Spleen (tissue), 7 donors: ENCODE data around the gene KIF25.

ENCODE experiments used
- CTCF ChIP-seq, 11 experiments: fragments of 200-600 bp in 7 of 11; fragments of 450-650 bp in 4 of 11; sonication (generic) in 4 of 11; IDR thresholded peaks in 8 of 11; conservative IDR thresholded peaks in 3 of 11; 1 replicate in 7 of 11; 2 replicates in 4 of 11; pipeline versions ENCODE4 v1.4.0 to v1.8.0; 2016 to 2021; ENCODE audit warnings: antibody characterized with exemption in 11 of 11, inconsistent platforms in 4 of 11, mild to moderate bottlenecking in 1 of 11
- POLR2AphosphoS5 ChIP-seq, 3 donors: sonication (generic); formaldehyde crosslinking; IDR thresholded peaks; one replicate each; pipeline ENCODE4 v1.5.1; 2017; ENCODE audit warnings: antibody characterized with exemption in 3 of 3
- donor health status: DM: no; HTN: no; CAD: no; lungs with moderate emphysema.
- donor health status: DM: no; HTN: no; CAD: no.
- donor health status: DM: no; HTN: no; CAD: no.

DNA sequence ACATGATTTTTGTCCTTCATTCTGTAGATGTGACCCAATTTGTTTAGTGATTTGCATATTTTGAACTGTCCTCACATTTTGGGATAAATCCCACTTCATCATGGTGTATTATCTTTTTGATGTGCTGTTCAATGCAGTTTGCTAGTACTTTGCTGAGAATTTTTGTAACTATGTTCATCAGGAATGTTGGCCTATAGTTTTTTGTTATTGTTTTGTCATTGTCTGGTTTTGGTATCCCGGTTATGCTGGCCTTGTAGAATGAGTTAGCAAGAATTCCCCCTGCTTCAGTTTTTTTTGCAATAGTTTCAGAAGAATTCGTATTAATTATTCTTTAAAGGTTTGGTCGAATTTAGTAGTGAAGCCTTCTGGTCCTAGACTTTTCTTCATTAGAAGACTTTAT, 11.9 kb downstream of the KIF25 start:
- TF ChIP-seq CTCF (IDR thresholded peaks at IDR 0.05 in 8 of 11, conservative IDR thresholded peaks at IDR 0.05 in 3 of 11) (no peak), POLR2AphosphoS5 (IDR thresholded peaks at IDR 0.05) (no peak)
